NCI-H2081 (cell line): ENCODE results near the gene DUSP16.

Experiments
- DNase-seq, 2 experiments: peaks; one replicate each; lab custom pipeline; 2025; lab: John Stamatoyannopoulos, UW

Gene DUSP16

DNA sequence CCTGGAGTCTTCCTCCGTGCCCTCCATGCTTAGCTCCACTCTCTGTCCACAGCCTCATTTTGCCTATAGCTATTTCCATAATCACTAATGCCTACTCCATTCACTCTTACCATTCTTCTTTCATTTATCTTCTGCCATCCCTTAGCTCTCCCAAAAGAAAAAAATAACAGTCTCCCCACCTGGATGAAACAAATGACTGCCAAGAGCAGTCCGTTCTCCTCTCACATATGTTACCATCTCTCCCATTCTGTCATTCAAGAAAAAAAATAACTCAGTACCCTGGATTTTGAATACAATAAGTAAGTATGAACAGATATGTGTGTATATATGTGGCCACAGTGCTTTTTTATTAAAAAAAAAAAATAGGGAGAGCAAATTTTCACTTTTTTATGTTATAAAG, 13.2 kb downstream of the DUSP16 start:
- no peak for DNase-seq

- no peak for DNase-seq
Observed at GRCh38 chr12:12548713-12549112, 13.9 kb downstream of the DUSP16 start.

- DNase-seq: peak; percentile 62 to 85
Observed at GRCh38 chr12:12546314-12546772, 16.3 kb downstream of the DUSP16 start.

- no peak for DNase-seq
Observed at GRCh38 chr12:12543959-12544358, 18.7 kb downstream of the DUSP16 start.

DNA sequence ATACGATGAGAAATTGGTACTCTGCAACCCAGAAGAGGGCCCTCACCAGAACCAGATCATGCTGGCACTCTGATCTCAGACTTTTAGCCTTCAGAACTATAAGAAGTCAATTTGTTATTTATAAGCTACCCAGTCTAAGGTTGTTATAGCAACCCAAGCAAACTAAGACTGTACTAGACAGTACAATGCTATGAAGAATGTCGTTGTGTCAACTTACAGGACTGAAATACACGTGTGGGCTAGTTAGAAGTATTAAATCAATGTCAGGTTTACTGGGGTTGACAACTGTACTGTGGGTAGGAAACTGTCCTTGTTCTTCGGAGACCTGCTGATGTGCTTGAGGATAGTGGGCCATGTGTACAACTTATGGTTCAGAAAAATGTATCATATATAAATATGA, 19.7 kb downstream of the DUSP16 start:
- no peak for DNase-seq

DNA sequence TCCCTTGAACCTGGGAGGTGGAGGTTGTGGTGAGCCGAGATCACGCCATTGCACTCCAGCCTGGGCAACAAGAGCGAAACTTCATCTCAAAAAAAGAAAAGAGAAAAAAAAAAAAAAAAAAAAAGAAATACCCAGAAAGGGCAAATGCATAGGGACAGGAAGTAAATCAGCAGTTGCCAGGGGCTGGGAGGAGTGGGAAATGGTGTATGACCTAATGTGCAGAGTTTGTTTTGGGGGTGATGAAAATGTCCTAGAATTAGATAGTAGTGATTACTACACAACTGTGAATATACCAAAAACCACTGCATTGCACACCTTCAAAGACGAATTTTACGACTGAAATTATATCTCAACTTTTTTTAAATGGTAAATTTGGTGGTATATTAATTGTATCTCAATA, 20.4 kb downstream of the DUSP16 start:
- no peak for DNase-seq

GRCh38 chr12:12541782-12542181, 20.9 kb downstream of the DUSP16 start:
- DNase-seq: no peak

- DNase-seq: no peak
Observed at GRCh38 chr12:12540261-12541013, 22.2 kb downstream of the DUSP16 start.

GRCh38 chr12:12539028-12539810, 23.4 kb downstream of the DUSP16 start:
- no peak for DNase-seq

DNA sequence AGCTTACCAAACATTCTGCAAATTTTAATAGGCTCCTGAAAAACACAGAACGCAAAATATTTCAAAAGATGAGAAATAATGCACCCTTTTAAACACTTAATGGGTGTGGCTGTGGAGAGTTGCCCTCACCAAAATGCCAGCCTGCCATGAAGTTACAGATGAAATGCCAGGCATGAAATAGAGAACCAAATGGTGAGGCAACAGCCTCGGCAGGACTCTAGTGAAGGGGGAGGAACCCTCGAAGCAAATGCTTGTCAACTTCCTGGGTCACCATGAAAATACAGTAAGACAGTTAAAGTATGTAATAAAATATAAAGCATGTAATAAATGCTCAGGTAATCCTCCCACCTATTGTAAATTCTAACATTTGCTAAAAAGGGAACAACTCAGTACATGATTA, 24.1 kb downstream of the DUSP16 start:
- no peak for DNase-seq

- no peak for DNase-seq
Observed at GRCh38 chr12:12537421-12537820, 25.2 kb downstream of the DUSP16 start.

GRCh38 chr12:12534975-12535374, 27.7 kb downstream of the DUSP16 start:
- peak in 1 of 2 experiments; percentile 34 for DNase-seq

- peak in 1 of 2 experiments; percentile 41 for DNase-seq
Observed at GRCh38 chr12:12534166-12534866, 28.3 kb downstream of the DUSP16 start.

DNA sequence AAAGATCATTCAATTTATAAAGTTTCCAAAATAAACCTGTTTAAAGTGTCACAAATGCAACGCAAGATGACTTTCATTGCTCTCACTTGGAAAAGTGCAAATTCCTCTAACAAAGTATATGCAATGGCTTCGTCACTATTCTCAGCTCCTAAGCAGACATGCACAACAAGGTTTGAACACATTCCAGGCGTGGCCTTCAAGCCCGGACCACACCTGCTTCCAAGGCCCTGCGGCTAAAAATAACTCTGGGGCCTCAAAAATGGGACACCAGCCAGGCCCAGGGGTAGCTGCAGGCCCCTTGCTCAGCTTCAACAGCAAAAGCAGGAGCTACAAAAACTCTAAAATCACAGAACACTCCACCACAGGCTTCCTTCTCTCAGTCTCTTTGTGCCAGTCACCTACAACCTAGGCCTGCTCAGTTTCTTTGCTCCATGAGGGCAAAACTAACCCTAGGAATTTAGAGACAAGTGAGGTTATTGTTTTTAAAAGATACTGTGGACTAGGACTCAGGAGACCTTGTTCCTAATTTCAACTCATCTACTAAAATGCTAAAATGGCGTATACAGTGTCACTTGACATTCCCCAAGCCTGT, 29.3 kb downstream of the DUSP16 start:
- peak; percentile 54 to 79 for DNase-seq

GRCh38 chr12:12531194-12531593, 31.5 kb downstream of the DUSP16 start:
- DNase-seq: no peak

GRCh38 chr12:12529783-12530421, 32.8 kb downstream of the DUSP16 start:
- DNase-seq: no peak

DNA sequence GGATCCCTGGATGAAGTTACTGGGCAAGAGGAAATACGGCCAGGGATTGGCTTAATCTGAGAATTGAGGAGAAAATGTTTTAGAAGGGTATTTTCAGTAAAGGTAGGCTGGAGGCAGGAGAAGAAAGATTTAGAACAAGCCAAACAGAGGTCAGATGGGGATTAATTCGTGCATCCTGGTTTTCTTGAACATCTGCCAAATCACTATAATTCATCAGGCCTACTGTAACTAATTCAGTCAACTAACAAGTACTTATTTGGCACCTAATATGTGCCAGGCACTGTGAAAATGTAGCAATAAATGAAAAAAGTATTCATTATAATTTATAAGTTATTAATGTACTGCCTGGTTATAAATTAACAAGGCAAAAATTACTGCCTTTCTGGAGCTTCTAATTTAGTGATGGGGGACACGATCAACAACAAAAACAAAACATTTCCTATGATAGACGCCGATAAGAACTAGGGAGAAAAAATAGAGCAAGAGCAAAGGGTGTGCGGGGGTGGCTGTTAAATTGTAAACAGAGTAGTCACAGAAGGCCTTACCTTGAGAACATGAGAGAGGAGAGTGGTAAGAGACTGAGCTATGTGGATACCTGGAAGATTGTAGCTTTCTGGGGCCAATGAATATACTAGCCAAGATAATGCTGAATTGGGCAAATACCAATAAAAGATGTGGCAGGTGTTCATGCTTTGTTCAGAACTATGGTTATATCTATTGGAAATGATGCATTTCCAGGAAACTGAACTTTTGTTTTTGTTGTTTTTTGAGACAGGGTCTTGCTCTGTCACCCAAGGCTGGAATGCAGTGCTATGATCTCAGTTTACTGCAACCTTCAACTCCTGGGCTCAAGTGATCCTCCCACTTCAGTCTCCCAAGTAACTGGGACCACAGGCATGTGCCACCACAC, 34.0 kb downstream of the DUSP16 start:
- peak in 1 of 2 experiments; percentile 39 for DNase-seq

- no peak for DNase-seq
Observed at GRCh38 chr12:12527820-12528296, 34.8 kb downstream of the DUSP16 start.

- no peak for DNase-seq
Observed at GRCh38 chr12:12524128-12524527, 38.5 kb downstream of the DUSP16 start.

GRCh38 chr12:12523229-12523628, 39.4 kb downstream of the DUSP16 start:
- DNase-seq: no peak
